GM18502 (cell line): ENCODE data around the gene GTF3A.

Experiments used
- ATAC-seq: cut with Tn5 transposase; IDR thresholded peaks from one replicate; pipeline ENCODE4 v1.9.1; 2021; ENCODE audit warnings: mild to moderate bottlenecking; ENCODE audit not compliant: unreplicated experiment, poor library complexity

GTF3A gene

DNA sequence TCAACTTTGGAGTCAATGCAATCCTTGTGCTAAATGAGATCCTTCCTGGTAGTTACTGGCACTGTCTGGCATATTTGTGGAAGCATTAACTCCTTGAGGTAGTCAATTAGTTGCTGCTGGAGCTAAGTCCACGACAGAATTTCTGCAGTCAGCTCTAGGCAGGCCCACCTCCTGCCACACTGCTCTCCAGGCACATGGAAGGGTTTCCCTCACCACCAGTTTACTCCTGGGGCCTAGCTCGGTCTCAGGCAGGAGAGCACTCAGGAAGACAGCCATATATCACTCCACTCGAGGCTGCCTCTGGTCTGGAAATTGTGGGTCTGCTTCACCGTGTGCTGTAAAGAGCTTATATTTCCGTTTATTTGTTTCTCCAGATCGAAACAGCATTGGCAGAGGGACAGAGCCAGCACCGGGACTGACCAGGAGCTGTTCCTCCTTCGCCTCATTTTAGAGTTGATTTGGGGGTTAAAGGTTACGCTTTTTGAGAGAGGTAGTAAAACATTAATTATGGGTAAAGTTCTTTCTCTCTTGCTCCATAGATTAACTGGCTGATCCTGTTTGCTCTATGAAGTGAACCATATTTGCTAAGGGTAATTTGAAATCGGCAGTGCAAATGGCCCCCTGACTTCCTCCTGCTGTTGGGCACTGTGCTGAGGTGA is 20.6 kb upstream of the GTF3A start:
- ATAC-seq: no peak

DNA sequence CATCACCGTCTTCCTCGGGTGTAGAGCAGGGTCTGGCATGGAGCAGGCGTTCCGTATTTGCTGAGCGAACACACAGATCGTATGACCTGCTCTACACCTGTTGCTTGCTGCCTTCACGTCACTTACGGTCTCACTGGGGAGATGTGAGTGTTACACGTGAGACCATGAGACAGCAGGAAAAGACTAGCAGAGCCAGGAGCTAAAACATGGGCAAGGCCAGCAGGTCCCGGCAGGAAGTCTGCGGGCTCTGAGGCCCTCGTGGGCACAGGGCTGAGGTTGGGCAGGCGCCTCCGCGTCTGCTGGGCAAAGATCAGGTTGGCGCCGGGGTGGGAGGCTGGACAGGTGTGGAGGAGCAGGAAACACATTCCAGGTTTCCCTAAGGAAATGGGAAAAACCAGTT is 19.7 kb upstream of the GTF3A start:
- ATAC-seq: no peak

DNA sequence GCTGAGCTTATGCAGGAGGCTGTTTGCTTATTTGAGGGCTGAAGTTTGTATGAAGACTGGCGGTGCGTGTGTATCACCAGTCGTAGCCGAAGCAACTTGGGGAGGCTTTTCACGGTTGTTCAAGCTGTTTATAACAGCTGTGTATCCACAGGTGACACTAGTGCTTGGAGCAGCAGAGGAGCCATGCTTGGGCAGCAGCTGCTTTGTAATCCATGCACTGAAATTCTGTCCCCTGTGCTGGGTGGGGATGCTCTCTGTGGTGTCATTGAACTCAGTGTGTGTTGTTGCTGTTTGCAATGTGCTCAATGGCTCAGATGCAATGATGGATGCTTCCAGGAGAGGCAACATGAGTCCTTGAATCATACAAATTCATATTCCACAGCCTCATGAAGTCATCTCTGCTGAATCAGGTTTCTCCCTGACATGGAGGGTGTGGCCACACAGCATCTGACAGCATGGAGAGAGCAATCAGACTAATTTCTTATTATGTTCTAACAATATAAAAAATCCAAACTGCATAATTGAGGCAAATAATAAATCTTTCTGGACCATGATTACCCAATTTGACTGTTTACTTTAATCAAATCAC is 18.8 kb upstream of the GTF3A start:
- no peak for ATAC-seq

DNA sequence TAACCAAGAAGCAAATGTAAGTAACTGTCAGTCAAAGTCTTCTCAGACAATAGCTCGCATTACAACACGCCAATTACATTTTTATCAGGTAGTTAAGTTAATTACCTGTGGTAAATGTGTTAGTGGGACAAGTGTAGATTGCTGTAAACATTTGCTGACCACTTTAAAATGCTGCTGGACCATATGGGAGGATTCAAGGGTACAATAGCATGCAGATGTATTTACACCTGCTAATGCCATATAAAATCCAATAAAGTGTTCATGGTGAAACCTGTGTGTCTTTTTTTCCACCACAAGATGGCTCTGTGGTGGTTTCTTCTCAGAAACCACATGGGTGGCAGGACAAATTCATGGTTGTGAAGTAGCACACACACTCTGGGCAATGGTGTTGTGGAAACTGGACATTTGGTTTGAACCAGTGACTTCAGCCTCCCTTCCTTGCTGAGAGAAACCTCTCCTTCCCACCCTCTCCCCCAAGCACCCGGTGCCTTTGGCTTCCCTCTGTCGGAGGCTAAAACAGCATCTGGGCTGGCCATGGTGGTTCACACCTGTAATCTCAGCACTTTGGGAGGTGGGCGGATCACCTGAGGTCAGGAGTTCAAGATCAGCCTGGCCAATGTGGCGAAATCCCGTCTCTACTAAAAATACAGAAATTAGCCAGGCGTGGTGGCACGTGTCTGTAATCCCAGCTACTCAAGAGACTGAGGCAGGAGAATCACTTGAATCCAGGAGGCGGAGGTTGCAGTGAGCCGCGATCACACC is 18.1 kb upstream of the GTF3A start:
- ATAC-seq: no peak

DNA sequence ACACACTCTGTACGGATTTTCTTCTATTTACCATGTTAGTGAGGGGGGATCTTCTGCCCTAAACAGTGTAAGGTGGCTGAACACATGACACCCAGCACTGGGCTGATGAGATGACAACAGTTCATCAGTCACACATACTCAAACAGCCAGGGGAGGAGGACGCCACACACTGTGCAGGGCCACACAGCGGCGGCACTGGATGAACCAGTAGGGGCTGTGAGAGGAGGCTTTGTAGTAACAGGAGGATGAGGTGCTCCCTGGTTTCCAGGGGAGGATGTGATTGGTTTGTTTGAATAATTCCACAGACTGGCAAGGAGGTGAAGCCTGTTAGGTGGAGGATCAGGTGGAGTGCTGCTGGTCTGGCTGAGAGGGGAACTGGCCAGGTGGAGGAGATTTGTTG is 16.3 kb upstream of the GTF3A start:
- no peak for ATAC-seq

DNA sequence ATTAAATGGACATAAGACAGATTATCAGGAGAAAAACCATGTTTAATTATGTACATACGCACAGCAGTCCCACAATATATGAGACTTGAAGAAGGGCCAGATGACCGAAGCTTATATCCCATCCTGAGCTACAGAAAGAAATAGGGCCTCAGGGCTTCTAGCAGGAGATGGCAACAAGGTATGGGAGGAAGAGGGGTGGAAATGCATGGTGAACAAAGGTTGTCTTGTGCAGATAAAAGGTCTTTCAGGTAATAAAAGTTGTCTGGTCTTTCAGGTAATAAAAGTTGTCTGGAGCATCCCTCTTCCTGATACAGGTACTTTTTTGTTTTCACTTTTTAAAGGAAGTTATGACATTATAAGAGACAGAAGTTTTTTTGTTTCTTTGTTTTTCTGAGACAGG is 15.4 kb upstream of the GTF3A start:
- ATAC-seq: no peak

DNA sequence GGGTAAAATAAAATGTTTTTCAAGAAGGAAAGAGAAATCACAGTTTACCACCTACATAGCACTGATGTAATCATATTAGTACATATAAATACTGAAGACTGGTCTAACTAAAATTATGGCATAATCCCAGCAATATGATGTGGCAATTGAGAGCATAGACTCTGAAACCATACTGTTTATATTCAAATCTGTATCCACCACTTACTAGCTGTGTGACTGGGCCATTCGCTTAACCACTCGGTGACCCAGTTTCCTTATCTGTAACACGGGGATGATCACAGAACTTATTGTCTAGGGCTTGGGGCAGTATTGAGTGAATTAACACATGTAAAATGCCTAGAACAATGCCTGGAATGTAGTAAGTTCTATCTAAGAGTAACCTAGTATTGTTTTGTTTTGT is 13.1 kb upstream of the GTF3A start:
- ATAC-seq: no peak

DNA sequence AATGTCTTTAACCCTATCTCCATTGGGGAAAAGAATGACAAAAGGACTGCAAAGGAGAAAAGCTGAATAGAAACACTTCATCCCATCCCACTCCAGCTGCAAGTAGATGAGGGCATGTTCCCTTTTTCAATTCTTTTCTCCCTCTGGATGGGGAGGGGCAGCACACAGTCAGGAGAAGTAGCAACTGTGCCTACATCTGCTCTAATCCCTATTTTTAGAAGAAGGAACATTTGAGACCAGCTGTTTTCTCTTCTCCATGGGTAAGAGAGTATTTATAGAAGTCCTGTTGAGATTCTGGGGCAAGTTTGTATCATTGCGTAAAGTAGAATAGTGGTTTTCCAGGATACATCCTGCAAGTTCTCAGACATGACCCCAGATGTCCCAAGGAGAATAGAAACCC is 9.3 kb upstream of the GTF3A start:
- no peak for ATAC-seq

DNA sequence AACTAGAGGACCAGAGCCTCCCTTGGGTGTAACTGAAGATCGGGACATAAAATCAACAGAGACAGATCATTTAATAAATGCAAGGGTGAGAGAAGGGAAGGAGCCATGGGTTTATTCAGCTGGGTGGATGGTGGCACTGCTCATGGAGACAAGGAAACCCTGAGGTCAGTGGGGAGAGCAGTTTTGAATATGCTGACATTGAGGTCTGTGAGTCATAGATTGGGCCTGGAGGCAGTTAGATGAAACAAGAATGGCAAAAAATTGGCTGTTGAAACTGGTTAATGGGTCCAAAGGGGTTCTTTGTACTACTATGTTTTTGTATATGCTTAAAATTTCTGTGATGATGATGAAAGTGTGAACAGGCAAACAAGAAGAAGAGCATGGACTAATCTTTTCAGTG is 5.1 kb upstream of the GTF3A start:
- ATAC-seq: no peak

DNA sequence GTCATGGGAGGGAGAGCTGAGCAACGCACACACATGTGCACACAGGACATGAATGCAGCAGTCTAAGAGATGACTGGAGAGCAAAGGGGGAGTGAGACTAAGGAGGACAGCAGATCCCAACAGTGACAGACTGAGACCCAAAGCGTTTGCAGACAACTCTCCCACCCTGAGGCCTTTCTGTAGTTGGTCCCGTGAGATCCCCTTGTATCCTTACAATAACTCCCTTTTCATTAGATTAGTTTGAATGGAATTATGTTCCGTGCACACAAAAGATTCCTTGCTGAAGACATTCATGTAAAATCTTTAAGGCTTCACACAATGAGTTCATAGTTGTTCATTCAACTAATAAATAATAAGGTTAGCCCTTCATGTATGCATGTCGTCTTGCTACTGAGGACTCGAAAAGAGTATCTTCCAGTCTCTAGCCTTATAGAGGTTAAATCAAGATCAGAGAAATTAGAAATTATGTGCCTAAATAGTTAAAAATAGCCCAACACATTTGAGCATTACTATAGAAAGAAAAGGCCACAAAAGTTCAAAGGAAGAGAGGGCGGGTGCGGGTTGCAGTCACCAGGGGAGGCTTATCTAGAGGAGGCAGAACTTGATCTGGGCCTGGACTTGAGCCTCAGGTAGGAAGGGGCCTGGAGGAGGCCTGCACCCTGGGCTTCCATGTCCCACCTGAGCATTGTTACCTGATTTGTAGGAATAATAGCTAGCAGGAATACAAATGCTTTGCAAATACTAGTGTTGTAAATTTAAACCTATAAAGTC is 3.1 kb upstream of the GTF3A start:
- ATAC-seq: no peak

DNA sequence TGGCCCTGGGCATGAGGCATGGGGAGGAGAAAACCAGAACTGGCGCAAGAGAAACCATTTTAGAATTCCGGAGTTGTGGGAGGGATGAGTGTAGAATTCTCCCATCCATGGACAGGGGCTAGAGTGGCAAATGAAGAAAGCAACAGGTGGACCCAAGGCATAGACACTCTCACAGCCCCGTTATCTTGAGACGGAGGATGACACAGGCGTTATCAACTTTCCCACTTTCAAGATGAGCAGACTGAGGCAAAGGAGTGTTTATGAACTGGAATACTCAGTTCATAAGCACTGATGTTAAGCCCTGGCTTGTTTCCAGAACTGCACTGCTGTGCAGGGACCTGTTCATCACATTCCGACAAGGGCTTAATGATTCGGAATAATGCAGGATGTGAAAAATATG is 1.1 kb upstream of the GTF3A start:
- ATAC-seq: no peak

DNA sequence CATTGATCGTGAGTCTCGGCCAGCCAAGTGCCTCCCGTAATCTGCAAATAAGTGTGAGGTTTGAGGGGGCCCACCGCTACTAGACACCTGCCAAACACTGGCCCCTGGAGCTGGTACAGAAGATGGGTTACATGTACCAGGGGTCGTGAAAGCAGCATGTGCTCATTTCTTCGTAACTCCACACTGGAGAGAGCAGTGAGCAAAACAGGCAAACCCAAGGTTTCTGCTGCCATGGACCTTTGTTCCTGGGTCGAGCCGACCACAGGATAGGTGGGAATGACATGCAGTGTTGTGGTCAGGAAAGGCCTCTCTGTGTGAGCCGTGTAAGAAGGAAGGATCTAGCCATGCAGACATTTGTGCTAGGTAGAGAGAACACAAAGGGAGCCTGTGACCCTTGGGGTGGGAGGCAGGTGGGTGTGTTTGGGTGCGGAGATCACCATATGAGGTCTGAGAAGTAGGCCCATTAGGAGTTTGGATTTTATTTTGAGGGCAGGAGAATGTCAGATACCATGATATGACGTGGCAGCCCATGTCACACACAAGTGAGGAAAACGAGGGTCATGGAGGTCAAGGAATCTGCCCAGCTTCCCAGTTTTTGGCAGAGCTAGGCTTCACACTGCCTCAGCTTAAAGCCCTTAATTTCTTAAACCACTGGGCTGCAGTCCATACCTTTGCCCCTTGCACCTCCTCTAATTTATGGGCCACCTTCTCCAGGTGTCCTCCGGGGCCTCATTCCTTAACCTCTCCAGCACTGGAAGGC is 919 bp downstream of the GTF3A start:
- ATAC-seq: peak; percentile 5

DNA sequence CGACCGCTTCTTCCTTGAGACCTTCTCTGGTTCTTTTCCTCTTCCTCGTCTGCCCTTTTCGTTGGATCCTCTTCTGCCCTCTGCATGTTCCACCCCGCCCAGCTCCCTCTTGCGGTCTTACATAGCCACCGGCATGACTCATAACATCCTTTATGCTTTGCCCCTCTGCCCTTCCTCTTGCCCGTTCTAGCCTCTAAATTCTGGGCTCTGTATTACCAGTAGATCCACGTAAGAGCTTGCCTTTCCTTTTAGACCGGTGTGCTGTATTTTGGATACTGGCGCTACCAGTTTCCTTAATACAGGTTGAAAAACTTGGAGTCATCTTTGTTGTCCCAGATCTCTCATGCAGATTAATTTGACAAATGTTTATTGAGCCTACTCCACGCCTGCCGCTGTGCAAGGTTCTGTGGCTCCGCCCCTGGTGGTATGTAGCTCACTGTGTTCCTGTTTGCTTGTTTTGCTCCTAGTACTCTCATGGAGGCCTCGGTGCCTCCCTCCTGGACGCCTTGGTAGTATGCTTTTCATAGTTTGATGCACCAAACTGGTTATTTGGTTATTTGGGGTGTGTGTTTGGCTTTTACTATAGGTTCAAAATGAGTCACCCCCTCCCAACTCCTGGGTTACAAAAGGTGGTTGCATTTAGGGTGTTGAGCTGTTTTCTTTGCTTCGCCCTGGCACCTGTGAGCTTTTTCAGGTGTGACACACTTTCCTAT is 1.7 kb downstream of the GTF3A start:
- peak; percentile 70 for ATAC-seq

DNA sequence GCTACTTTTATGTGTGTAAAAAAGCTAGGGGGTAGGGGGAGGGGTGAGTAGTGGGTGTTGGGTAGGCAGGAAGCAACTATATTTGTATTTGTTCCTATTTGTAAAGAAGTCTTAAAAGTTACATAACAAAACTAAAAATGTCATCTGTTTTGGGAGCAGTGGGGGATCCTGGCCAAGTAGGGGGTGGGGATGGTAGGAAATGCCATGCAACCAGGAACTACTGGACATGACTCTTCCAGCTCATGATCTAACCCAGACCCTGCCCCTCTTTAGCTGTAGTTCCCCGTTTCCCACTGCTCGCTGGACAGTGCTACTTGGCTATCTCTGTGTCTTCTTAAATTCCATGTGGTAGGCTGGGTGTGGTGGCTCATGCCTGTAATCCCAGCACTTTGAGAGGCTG is 3.2 kb downstream of the GTF3A start:
- no peak for ATAC-seq

DNA sequence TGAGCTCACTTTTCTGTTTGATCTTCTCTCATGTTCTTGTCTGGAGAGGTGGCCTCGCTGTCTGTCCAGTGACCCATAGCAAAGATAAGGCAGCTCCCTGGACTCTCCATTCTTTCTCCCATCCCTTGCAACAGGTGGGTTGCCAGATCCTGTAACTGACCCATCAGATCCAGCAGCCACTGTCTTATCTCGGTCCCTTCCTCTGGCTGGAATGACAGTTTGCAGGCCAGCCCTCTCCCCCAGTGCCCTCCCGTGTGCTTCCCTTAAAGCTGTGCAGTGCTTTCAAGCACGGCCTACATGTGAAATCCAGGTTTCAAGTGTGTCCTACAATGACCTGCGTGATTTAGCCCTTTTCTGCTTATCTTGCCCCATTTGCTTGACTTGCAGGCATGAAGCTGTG is 3.7 kb downstream of the GTF3A start:
- ATAC-seq: no peak

DNA sequence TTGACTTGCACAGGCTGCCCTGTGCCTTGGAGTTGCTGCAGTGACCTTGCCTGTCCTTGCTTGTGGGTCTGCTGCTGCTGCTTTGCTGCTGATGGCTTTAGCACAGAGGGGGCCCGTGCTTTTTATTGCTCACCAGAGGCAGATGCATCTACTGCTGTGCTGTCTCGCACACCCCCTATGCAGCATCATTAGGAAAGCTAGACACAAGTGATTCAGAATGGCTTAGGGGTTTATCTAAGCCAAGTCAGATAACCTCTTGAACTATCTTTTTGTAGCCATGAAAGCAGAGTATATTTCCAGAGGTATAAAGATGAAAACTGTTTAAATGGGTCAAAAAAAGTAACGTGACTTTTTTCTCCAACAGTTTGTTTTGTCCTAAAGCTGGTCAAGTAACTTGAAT is 7.8 kb downstream of the GTF3A start:
- ATAC-seq: no peak

DNA sequence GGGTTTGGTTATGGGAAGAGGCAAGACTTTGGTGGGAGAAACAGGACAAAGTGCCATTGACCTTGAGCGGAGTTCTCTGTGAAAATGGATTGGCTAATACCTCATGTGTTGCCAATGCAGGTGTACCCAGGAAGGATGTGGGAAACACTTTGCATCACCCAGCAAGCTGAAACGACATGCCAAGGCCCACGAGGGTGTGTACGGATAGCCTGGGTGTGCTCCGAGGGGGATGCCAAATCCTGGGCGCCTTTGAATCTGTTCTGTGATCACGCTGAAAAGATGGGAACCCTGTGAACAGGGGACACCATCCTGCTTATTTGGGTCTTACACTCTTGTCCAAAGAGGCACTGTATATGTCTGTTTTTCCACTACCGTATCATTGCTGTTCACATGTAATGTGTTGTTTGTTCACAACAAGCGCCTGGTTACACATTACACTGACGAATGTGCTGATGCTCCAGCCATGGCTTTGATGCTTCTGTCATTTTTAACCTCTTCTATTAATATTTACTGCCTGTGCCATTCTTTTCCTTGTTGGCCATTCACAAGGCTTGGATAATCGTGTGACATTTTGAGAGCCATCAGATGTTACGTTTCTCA is 8.3 kb downstream of the GTF3A start:
- no peak for ATAC-seq

DNA sequence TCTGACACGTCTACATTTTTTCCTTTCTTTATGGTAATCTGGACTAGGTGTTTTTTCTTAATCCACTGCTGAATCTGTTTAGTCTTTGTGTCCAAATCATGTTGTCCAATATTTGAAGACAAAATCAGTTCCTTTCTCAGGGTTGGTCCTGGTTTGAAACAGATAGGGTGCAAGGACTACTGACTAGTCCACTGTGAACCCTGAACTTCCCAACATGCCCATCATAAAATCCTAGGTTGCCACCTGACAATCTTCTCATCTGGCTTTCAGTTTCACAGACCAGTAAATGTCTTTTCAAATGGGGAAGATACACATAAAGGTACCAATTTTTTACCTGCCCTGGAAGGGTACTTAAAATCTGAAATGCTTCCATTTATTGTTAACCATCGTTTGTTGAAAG is 12.7 kb downstream of the GTF3A start:
- ATAC-seq: no peak

DNA sequence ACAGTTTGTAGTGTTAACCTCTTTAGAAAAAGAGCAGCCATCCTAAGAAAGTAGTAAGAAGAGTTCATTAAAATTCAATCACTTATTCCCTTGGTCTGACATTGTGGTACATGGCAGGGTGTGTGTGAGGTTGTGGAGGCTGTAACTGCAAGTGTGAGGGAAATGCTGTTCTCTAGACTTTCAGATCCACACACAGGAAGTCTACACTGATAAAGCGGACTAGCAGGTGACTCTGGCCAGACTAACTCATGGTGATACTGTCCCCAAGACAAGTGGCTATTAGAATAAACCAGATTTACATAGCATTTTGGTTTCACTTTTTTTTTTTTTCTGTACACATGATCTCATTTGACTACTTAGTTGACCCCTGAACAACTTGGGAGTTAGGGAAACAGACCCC is 16.0 kb downstream of the GTF3A start:
- peak; percentile 64 for ATAC-seq
